M059J (cell line): ENCODE data around the gene DAD1. TPM values are rescaled to one million over a fixed set of nuclear protein-coding genes. Genes with fewer than 3 reads are reported as not detected.
A peak's percentile ranks its signal among the peaks of the same experiment; 100 is the strongest.
"Not testable (repeated sequence)": the region's sequence is repeated elsewhere in the genome, so short reads cannot be mapped to it uniquely, and the experiment has no call there.

Experiments
- DNase-seq: peaks from one replicate; pipeline ENCODE4 v3.0.0-alpha.2; 2012; ENCODE audit warnings: low read depth
- total RNA-seq: library from RNA; depleted of rRNA; stranded (reverse); fragments of >200 nt; shearing (Covaris generic); gene quantifications from 2 replicates; pipeline ENCODE4 v1.2.3, GENCODE V29; 2014

Gene DAD1
- total RNA-seq, 1 experiment from 2014 or later: 515 TPM

GRCh38 chr14:22553445-22553844, 35.6 kb downstream of the DAD1 start:
- no peak for DNase-seq

GRCh38 chr14:22552827-22553076, 36.3 kb downstream of the DAD1 start:
- no peak for DNase-seq

GRCh38 chr14:22552001-22552826, 36.8 kb downstream of the DAD1 start:
- no peak for DNase-seq

- DNase-seq: no peak
These were observed 37.4 kb downstream of the DAD1 start for GRCh38 chr14:22551605-22551997.

- peak; percentile 66 for DNase-seq
These were observed 38.9 kb downstream of the DAD1 start for GRCh38 chr14:22549981-22550673.

- no peak for DNase-seq
These were observed 39.6 kb downstream of the DAD1 start for GRCh38 chr14:22549324-22549962.

GRCh38 chr14:22547948-22548750, 40.9 kb downstream of the DAD1 start:
- no peak for DNase-seq

GRCh38 chr14:22547313-22547947, 41.6 kb downstream of the DAD1 start:
- DNase-seq: peak; percentile 61

- DNase-seq: no peak
These were observed 42.3 kb downstream of the DAD1 start for GRCh38 chr14:22546722-22547071.

- peak; percentile 90 for DNase-seq
These were observed 42.9 kb downstream of the DAD1 start for GRCh38 chr14:22545842-22546721.

- no peak for DNase-seq
These were observed 44.1 kb downstream of the DAD1 start for GRCh38 chr14:22544881-22545420.

- no peak for DNase-seq
These were observed 44.6 kb downstream of the DAD1 start for GRCh38 chr14:22544406-22544805.

GRCh38 chr14:22543570-22544357, 45.3 kb downstream of the DAD1 start:
- not testable (repeated sequence) for DNase-seq

GRCh38 chr14:22542360-22542759, 46.7 kb downstream of the DAD1 start:
- no peak for DNase-seq

- DNase-seq: no peak
These were observed 47.3 kb downstream of the DAD1 start for GRCh38 chr14:22541721-22542120.

GRCh38 chr14:22540811-22541360, 48.1 kb downstream of the DAD1 start:
- DNase-seq: no peak

- peak; percentile 32 for DNase-seq
These were observed 48.7 kb downstream of the DAD1 start for GRCh38 chr14:22540293-22540692.

- peak; percentile 25 for DNase-seq
These were observed 49.2 kb downstream of the DAD1 start for GRCh38 chr14:22539831-22540230.

- no peak for DNase-seq
These were observed 50.3 kb downstream of the DAD1 start for GRCh38 chr14:22538671-22539228.
